Endothelial cell (in vitro differentiated cells): ENCODE data around the gene CHD1. TPM values are rescaled to one million over a fixed set of nuclear protein-coding genes. Genes with fewer than 3 reads are reported as not detected.

Source experiments
- DNase-seq: peaks from one replicate; pipeline ENCODE4 v3.0.0; 2021; ENCODE audit warnings: low spot score
- H3K27ac Mint-ChIP-seq: one replicate; pipeline ENCODE4 v1.8.0; 2021; ENCODE audit warnings: mixed read lengths, inconsistent platforms; ENCODE audit not compliant: unreplicated experiment
- H3K27me3 Mint-ChIP-seq: one replicate; pipeline ENCODE4 v1.8.0; 2021; ENCODE audit warnings: mild to moderate bottlenecking, moderate library complexity, mixed read lengths, inconsistent platforms; ENCODE audit not compliant: unreplicated experiment
- H3K36me3 Mint-ChIP-seq: one replicate; pipeline ENCODE4 v1.8.0; 2021; ENCODE audit warnings: mild to moderate bottlenecking, low read depth, mixed read lengths, inconsistent platforms; ENCODE audit not compliant: unreplicated experiment
- H3K4me1 Mint-ChIP-seq: one replicate; pipeline ENCODE4 v1.8.0; 2021; ENCODE audit warnings: mild to moderate bottlenecking, mixed read lengths, inconsistent platforms; ENCODE audit not compliant: unreplicated experiment
- H3K4me3 Mint-ChIP-seq: one replicate; pipeline ENCODE4 v1.8.0; 2021; ENCODE audit warnings: mild to moderate bottlenecking, mixed read lengths, inconsistent platforms; ENCODE audit not compliant: unreplicated experiment
- H3K9me3 Mint-ChIP-seq: one replicate; pipeline ENCODE4 v1.8.0; 2021; ENCODE audit warnings: mixed read lengths, inconsistent platforms; ENCODE audit not compliant: unreplicated experiment
- total RNA-seq: library from RNA; stranded (reverse); fragmentation: NEBNext Ultra II Directional; extraction: Animal tissue kit (Norgen Biotek cat#: 25700); gene quantifications from one replicate; pipeline ENCODE4 v1.2.1, GENCODE V29; 2021; ENCODE audit not compliant: unreplicated experiment
- TF ChIP-seq, protein P1 (sequence below): fragments of 200-600 bp; sonication (generic); IDR thresholded peaks from one replicate; pipeline ENCODE4 v1.5.0; 2021; ENCODE audit warnings: antibody characterized with exemption; ENCODE audit not compliant: unreplicated experiment

Gene CHD1
- total RNA-seq, 1 donor from 2014 or later, result 50.5 TPM

DNA sequence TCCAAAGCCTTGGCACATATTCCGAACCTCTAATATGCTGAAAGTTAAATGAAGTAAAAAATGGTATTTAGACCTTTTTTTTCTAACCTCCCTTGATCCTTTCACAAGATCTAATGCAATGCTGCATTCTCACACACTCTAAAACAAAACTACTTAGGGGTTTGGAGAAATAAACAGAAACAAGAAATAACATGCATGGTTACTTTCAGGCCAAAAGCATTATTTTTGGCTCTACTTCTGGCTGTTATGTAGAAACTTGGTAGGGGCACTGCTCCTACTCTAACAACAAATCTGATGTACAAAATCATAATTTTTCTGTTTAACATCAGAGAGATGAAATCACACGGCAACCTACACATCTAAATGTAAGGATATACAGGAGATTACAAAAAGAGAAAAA lies 51.2 kb downstream of the CHD1 start:
- H3K36me3 Mint-ChIP-seq, result peaks cover 13% of the 10 kb centered on the region
- H3K27ac Mint-ChIP-seq, result no peak overlapping the region
- no peak overlapping the region for H3K4me3 Mint-ChIP-seq

DNA sequence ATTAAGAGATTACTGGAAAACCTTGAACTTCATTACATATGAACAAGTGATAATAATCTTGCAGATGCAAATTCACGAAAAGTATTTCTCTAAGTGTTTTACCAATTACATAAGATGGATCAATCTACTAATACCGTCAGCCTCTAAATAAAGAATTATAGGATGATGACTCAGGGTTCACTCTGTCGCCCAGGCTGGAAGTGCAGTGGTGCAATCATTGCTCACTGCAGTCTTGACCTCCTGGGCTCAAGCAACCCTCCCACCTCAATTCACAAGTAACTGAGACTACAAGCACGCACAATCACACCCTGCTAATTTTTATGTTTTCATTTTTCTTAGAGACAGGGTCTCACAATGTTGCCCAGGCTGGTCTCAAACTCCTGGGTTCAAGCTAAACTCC lies 56.1 kb downstream of the CHD1 start:
- no peak for DNase-seq
- Mint-ChIP-seq H3K36me3 (peaks cover 6% of the 10 kb centered on the region), H3K27ac (no peak overlapping the region), H3K27me3 (peaks cover 1% of the 10 kb centered on the region), H3K4me1 (no peaks in the 10 kb centered on the region), H3K9me3 (no peaks in the 10 kb centered on the region), H3K4me3 (no peak overlapping the region)
- TF ChIP-seq, protein P1, sequence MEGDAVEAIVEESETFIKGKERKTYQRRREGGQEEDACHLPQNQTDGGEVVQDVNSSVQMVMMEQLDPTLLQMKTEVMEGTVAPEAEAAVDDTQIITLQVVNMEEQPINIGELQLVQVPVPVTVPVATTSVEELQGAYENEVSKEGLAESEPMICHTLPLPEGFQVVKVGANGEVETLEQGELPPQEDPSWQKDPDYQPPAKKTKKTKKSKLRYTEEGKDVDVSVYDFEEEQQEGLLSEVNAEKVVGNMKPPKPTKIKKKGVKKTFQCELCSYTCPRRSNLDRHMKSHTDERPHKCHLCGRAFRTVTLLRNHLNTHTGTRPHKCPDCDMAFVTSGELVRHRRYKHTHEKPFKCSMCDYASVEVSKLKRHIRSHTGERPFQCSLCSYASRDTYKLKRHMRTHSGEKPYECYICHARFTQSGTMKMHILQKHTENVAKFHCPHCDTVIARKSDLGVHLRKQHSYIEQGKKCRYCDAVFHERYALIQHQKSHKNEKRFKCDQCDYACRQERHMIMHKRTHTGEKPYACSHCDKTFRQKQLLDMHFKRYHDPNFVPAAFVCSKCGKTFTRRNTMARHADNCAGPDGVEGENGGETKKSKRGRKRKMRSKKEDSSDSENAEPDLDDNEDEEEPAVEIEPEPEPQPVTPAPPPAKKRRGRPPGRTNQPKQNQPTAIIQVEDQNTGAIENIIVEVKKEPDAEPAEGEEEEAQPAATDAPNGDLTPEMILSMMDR, result no peak

More for the DNA sequence above, 51.2 kb downstream of the CHD1 start:
- TF ChIP-seq, protein P1, result no peak
- no peaks in the 10 kb centered on the region for H3K27me3 Mint-ChIP-seq
- no peak for DNase-seq
- no peaks in the 10 kb centered on the region for H3K9me3 Mint-ChIP-seq
- no peaks in the 10 kb centered on the region for H3K4me1 Mint-ChIP-seq

DNA sequence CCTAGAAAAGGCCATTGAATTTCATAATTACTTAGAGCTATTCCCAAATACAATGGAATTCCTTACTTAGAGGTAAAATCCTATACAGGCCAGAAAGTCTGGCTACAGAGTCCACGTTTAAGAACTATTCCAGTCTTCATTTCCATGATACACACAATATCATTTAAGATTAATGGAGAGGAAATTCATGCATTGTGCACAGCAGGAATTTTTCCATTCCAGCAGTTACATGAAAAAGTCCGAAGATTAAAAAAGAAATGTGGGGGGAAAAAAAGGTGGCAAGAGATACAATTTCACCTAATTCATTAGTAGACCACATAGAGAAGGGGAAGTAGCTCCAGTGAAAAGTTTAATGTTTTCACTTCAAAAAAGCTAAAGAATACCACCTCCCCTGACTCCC lies 63.1 kb downstream of the CHD1 start:
- TF ChIP-seq, protein P1, result no peak
- Mint-ChIP-seq H3K36me3 (peaks cover 10% of the 10 kb centered on the region), H3K4me1 (no peaks in the 10 kb centered on the region), H3K27me3 (peaks cover 1% of the 10 kb centered on the region), H3K27ac (no peak overlapping the region), H3K9me3 (no peaks in the 10 kb centered on the region), H3K4me3 (no peak overlapping the region)
- DNase-seq, result no peak

DNA sequence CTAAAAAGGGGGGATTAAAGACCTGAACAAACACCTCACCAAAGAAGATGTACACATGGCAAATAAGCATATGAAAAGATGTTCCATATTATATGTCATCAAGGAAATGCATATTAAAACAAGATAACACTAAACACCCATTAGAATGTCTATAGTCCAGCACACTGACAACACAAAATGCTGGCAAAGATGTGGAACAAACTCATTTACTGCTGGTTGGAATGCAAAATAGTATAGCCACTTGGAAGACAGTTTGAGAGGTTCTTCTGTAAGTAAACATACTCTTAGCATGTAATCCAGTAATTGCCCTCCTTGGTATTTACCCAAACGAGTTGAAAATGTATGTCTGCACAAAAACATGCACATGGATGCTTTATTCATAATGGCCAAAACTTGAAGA lies 81.8 kb downstream of the CHD1 start:
- no peak overlapping the region for H3K4me3 Mint-ChIP-seq
- peaks cover 1% of the 10 kb centered on the region for H3K27me3 Mint-ChIP-seq
- no peaks in the 10 kb centered on the region for H3K4me1 Mint-ChIP-seq
- no peak for DNase-seq
- no peak overlapping the region for H3K27ac Mint-ChIP-seq
- H3K9me3 Mint-ChIP-seq, result no peaks in the 10 kb centered on the region
- H3K36me3 Mint-ChIP-seq, result peaks cover 10% of the 10 kb centered on the region
- TF ChIP-seq, protein P1, result no peak

DNA sequence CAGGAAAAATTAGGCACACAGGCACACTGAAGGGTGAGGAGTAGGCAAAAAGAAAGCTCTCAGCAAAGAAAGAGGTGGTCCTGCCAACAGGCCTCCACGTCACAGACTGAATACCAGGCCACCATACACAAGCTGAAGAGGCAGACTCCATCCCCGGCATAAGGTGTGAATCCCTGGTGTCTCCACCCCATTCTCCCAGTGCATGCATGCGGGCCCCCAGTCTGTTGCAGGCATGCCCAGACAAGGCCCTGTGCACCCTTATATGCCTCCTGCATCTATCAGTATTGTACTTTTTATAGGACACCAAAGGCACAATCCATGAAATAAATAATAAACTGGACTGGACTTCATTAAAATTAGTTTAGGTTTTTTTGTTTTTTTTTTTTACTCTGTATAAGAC lies 82.3 kb downstream of the CHD1 start:
- TF ChIP-seq, protein P1, result no peak
- peaks cover 1% of the 10 kb centered on the region for H3K27me3 Mint-ChIP-seq
- no peak for DNase-seq
- no peaks in the 10 kb centered on the region for H3K9me3 Mint-ChIP-seq
- H3K4me3 Mint-ChIP-seq, result no peak overlapping the region
- H3K36me3 Mint-ChIP-seq, result peaks cover 10% of the 10 kb centered on the region
- H3K4me1 Mint-ChIP-seq, result no peaks in the 10 kb centered on the region
- H3K27ac Mint-ChIP-seq, result no peak overlapping the region
